A549 (cell line): ENCODE measurements around the gene PPP6R1. TPM values are rescaled to one million over a fixed set of nuclear protein-coding genes. Genes with fewer than 3 reads are reported as not detected.

ENCODE experiments used
- ATAC-seq, 2 experiments: fragments of 200-7000 bp in 1 of 2; fragments of >200 bp in 1 of 2; cut with Nextera tagmentation in 1 of 2; cut with Tn5 transposase in 1 of 2; 3 replicates each; pipeline versions ENCODE4 v1.8.0 to v1.9.1; 2018 to 2020; ENCODE audit warnings: mild to moderate bottlenecking in 1 of 2, moderate library complexity in 1 of 2
- CTCF ChIA-PET: fragments of 300-600 bp; sonication (Branson Sonifier 250); formaldehyde crosslinking; extraction: SDS; loops from one replicate; lab custom pipeline; 2021; ENCODE audit warnings: antibody characterized with exemption, inconsistent platforms; lab: Yijun Ruan, JAX
- POLR2A ChIA-PET: fragments of 350-600 bp; formaldehyde crosslinking; extraction: SDS; loops from one replicate; lab custom pipeline; 2021; ENCODE audit warnings: antibody characterized with exemption, inconsistent platforms; lab: Yijun Ruan, JAX
- DNase-seq, 2 experiments: peaks; one replicate each; pipeline versions ENCODE4 v3.0.0 to v3.0.0-alpha.2; 2011 to 2016; ENCODE audit warnings: low read depth in 1 of 2, low spot score in 1 of 2
- FAIRE-seq: peaks from 2 replicates; lab custom pipeline; 2011; peaks lifted over from hg19 to GRCh38; lab: Jason Lieb, UNC
- H3K27ac ChIP-seq, 2 experiments: fragments of >200 bp; sonication (Bioruptor Twin); formaldehyde crosslinking; 3 replicates each; pipeline ENCODE4 v1.5.1; 2016 to 2017
- H3K4me1 ChIP-seq: fragments of >200 bp; sonication (Bioruptor Twin); formaldehyde crosslinking; 3 replicates; pipeline ENCODE4 v1.6.1; 2016
- H3K4me2 ChIP-seq: fragments of >200 bp; sonication (Bioruptor Twin); formaldehyde crosslinking; 3 replicates; pipeline ENCODE4 v1.6.1; 2016
- H3K4me3 ChIP-seq: fragments of >200 bp; sonication (Bioruptor Twin); formaldehyde crosslinking; 3 replicates; pipeline ENCODE4 v1.5.1; 2016
- H3K9me3 ChIP-seq: fragments of >200 bp; sonication (Bioruptor Twin); formaldehyde crosslinking; 3 replicates; pipeline ENCODE4 v1.6.1; 2016
- BCL3 ChIP-seq: fragments of >200 bp; sonication (Bioruptor Twin); formaldehyde crosslinking; IDR thresholded peaks from 3 replicates; pipeline ENCODE4 v1.6.1; 2016
- BHLHE40 ChIP-seq: IDR thresholded peaks from 2 replicates; pipeline ENCODE4 v1.6.1; 2012; ENCODE audit warnings: low read depth, low read length, inconsistent platforms
- CBX2 ChIP-seq: fragments of 200-600 bp; sonication (generic); IDR thresholded peaks from 2 replicates; pipeline ENCODE4 v1.6.1; 2016; ENCODE audit warnings: low read depth, mild to moderate bottlenecking, borderline replicate concordance
- EHMT2 ChIP-seq: fragments of 200-600 bp; sonication (generic); IDR thresholded peaks from 2 replicates; pipeline ENCODE4 v1.6.1; 2016; ENCODE audit warnings: antibody characterized with exemption, low read depth, mild to moderate bottlenecking, moderate library complexity
- ELK1 ChIP-seq: fragments of 150-350 bp; IDR thresholded peaks from 2 replicates; pipeline ENCODE4 v1.6.1; 2014; ENCODE audit warnings: low read depth, mild to moderate bottlenecking, low read length
- ESRRA ChIP-seq: fragments of 150-350 bp; IDR thresholded peaks from 2 replicates; pipeline ENCODE4 v1.6.1; 2014; ENCODE audit warnings: mild to moderate bottlenecking, low read length, borderline replicate concordance
- GATA3 ChIP-seq: IDR thresholded peaks from 2 replicates; pipeline ENCODE4 v1.6.1; 2012; ENCODE audit warnings: borderline replicate concordance
- HEYL ChIP-seq: fragments of 250-450 bp; sonication (Bioruptor Pico); IDR thresholded peaks from 2 replicates; pipeline ENCODE4 v1.8.0; 2021; ENCODE audit warnings: mild to moderate bottlenecking, moderate library complexity
- HMGXB4 ChIP-seq: fragments of 250-450 bp; sonication (Bioruptor Pico); IDR thresholded peaks from 2 replicates; pipeline ENCODE4 v1.5.0; 2021; ENCODE audit warnings: mild to moderate bottlenecking, moderate library complexity, borderline replicate concordance
- HOXB5 ChIP-seq: fragments of 250-450 bp; sonication (Bioruptor Pico); IDR thresholded peaks from 2 replicates; pipeline ENCODE4 v1.5.0; 2020; ENCODE audit warnings: mild to moderate bottlenecking, moderate library complexity
- NFE2L2 ChIP-seq: fragments of 150-350 bp; conservative IDR thresholded peaks from 2 replicates; pipeline ENCODE4 v1.6.1; 2014; ENCODE audit warnings: low read length
- PHF8 ChIP-seq: fragments of 200-600 bp; sonication (generic); IDR thresholded peaks from 2 replicates; pipeline ENCODE4 v1.6.1; 2016; ENCODE audit warnings: low read depth, mild to moderate bottlenecking, antibody characterized with exemption, moderate library complexity, borderline replicate concordance
- RCOR1 ChIP-seq: fragments of 150-350 bp; IDR thresholded peaks from 2 replicates; pipeline ENCODE4 v1.6.1; 2014; ENCODE audit warnings: antibody characterized with exemption, low read length, low read depth
- TFCP2L1 ChIP-seq: fragments of 250-450 bp; sonication (Bioruptor Pico); IDR thresholded peaks from 2 replicates; pipeline ENCODE4 v1.5.0; 2021; ENCODE audit warnings: mild to moderate bottlenecking
- TP53 ChIP-seq: fragments of 250-450 bp; sonication (Bioruptor Pico); IDR thresholded peaks from 2 replicates; pipeline ENCODE4 v1.5.0; 2021; ENCODE audit warnings: mild to moderate bottlenecking, moderate library complexity
- ZNF302 ChIP-seq: fragments of 250-450 bp; sonication (Bioruptor Pico); IDR thresholded peaks from 2 replicates; pipeline ENCODE4 v1.9.0; 2021; ENCODE audit warnings: inconsistent platforms, mild to moderate bottlenecking, moderate library complexity
- ZSCAN20 ChIP-seq: fragments of 250-450 bp; sonication (Bioruptor Pico); IDR thresholded peaks from 2 replicates; pipeline ENCODE4 v1.8.0; 2022; ENCODE audit warnings: mild to moderate bottlenecking, moderate library complexity
- WGBS: methylation state at CpG from one replicate; pipeline ENCODE4 v1.1.6; 2017; ENCODE audit errors: missing lambda C conversion rate; 5-methylcytosine and 5-hydroxymethylcytosine counted together
- polyA plus RNA-seq, 4 experiments: library from polyadenylated mRNA; depleted of rRNA in 3 of 4; stranded (reverse); fragments of >200 nt; fragmentation: RNase III in 1 of 4; extraction: RNeasy Plus Mini Kit Qiagen cat#74134 plus additional on column Dnase treatment in 1 of 4; gene quantifications; 2 replicates in 3 of 4; 3 replicates in 1 of 4; pipeline ENCODE4 v1.2.3, GENCODE V29; 2011 to 2017
- TF ChIP-seq, protein P1 (sequence below): fragments of >200 bp; sonication (Bioruptor Twin); formaldehyde crosslinking; IDR thresholded peaks from 3 replicates; pipeline ENCODE4 v1.5.1; 2016
- TF ChIP-seq, protein P2 (sequence below): IDR thresholded peaks from 2 replicates; pipeline ENCODE4 v1.6.1; 2012

PPP6R1 gene
- polyA plus RNA-seq, 2 of the 4 experiments (the other 2 are of a cell fraction), result 42.9 to 78.0 TPM

DNA sequence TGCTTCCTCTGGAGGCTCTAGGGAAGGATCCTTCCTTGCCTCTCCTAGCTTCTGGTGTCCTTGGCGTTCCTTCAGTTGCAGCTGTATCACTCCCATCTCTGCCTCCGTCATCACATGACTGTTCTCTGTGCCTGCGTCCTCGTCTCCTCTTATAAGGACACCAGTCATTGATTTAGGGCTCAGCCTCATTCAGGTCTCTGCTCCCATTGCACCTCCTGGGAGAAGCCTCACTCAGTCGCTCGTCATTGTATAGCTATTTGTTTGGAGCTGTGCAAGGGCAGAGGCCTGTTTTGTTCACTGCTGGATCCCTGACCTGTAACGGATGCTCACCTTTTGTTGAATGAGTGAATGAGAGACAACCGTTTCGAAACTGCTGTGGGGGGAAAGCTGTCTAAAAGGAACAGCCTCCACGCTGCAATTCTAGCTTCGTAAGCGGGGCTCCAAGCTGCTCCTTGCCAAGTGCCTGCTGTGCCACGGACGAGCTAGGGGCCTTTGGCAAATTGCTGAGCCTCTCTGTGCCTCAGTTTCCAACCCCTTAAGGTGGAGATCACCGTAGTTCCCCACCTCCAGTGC, 42.2 kb upstream of the PPP6R1 start:
- TF ChIP-seq ESRRA, result no peak
- TF ChIP-seq TFCP2L1 (CRISPR knock-in tag), result no peak
- no peak for TF ChIP-seq EHMT2
- TF ChIP-seq ZNF302 (CRISPR knock-in tag), result no peak
- no peak for TF ChIP-seq PHF8
- TF ChIP-seq, protein P1, sequence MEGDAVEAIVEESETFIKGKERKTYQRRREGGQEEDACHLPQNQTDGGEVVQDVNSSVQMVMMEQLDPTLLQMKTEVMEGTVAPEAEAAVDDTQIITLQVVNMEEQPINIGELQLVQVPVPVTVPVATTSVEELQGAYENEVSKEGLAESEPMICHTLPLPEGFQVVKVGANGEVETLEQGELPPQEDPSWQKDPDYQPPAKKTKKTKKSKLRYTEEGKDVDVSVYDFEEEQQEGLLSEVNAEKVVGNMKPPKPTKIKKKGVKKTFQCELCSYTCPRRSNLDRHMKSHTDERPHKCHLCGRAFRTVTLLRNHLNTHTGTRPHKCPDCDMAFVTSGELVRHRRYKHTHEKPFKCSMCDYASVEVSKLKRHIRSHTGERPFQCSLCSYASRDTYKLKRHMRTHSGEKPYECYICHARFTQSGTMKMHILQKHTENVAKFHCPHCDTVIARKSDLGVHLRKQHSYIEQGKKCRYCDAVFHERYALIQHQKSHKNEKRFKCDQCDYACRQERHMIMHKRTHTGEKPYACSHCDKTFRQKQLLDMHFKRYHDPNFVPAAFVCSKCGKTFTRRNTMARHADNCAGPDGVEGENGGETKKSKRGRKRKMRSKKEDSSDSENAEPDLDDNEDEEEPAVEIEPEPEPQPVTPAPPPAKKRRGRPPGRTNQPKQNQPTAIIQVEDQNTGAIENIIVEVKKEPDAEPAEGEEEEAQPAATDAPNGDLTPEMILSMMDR, result no peak
- no peak for TF ChIP-seq ELK1
- no peak for TF ChIP-seq TP53 (CRISPR knock-in tag)
- TF ChIP-seq HMGXB4 (CRISPR knock-in tag), result no peak
- TF ChIP-seq BHLHE40, result no peak
- no peak for TF ChIP-seq CBX2
- TF ChIP-seq, protein P2, sequence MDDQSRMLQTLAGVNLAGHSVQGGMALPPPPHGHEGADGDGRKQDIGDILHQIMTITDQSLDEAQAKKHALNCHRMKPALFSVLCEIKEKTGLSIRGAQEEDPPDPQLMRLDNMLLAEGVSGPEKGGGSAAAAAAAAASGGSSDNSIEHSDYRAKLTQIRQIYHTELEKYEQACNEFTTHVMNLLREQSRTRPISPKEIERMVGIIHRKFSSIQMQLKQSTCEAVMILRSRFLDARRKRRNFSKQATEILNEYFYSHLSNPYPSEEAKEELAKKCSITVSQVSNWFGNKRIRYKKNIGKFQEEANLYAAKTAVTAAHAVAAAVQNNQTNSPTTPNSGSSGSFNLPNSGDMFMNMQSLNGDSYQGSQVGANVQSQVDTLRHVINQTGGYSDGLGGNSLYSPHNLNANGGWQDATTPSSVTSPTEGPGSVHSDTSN, result no peak
- no peak for TF ChIP-seq RCOR1
- TF ChIP-seq HEYL (CRISPR knock-in tag), result no peak
- no peak for TF ChIP-seq GATA3
- no peak for TF ChIP-seq HOXB5 (CRISPR knock-in tag)
- no peak for TF ChIP-seq NFE2L2
- TF ChIP-seq BCL3, result no peak
- no peak for TF ChIP-seq ZSCAN20 (CRISPR knock-in tag)
- TF ChIP-seq, all 56 proteins: peak for 0
- CTCF ChIA-PET, result interaction anchor here (0.6 to 10.1 kb wide), 67 partner anchors 11 to 352 kb away, joined by 3 to 306 read pairs (median 6); partner anchors contain the start of genes BRSK1, GARIN5B, HSPBP1 and KMT5C
- no peak for FAIRE-seq
- peak overlapping the region; percentile 97 for H3K4me2 ChIP-seq
- peaks cover 6% of the 10 kb centered on the region; the same call in 2 of the 3 replicates for H3K4me1 ChIP-seq
- no peaks in the 10 kb centered on the region for H3K9me3 ChIP-seq
- peak overlapping the region; percentile 87 to 88; a peak in 5 of 6 replicates for H3K27ac ChIP-seq
- no peak for ATAC-seq
- DNase-seq, result no peak
- POLR2A ChIA-PET, result interaction anchor here (0.5 to 2.4 kb wide), 6 partner anchors 12 to 106 kb away, joined by 3 to 14 read pairs (median 6); partner anchors contain the start of genes KMT5C, TMEM238 and UBE2S
- no peak overlapping the region for H3K4me3 ChIP-seq
- 68% methylated on average over 15 of the region's 15 CpGs for WGBS
